Hepatocyte (in vitro differentiated cells): ENCODE measurements around the gene CDK17.

Experiments used
- EZH2phosphoT487 ChIP-seq: fragments of 200-600 bp; sonication (generic); IDR thresholded peaks from one replicate; pipeline ENCODE4 v1.6.1; 2018; ENCODE audit warnings: antibody characterized with exemption, mild to moderate bottlenecking, low read depth, moderate library complexity; ENCODE audit not compliant: unreplicated experiment, severe bottlenecking
- TF ChIP-seq, protein P1 (sequence below): fragments of 200-600 bp; sonication (generic); IDR thresholded peaks from 2 replicates; pipeline ENCODE4 v1.5.1; 2016; ENCODE audit warnings: antibody characterized with exemption, mild to moderate bottlenecking; ENCODE audit not compliant: poor library complexity

DNA sequence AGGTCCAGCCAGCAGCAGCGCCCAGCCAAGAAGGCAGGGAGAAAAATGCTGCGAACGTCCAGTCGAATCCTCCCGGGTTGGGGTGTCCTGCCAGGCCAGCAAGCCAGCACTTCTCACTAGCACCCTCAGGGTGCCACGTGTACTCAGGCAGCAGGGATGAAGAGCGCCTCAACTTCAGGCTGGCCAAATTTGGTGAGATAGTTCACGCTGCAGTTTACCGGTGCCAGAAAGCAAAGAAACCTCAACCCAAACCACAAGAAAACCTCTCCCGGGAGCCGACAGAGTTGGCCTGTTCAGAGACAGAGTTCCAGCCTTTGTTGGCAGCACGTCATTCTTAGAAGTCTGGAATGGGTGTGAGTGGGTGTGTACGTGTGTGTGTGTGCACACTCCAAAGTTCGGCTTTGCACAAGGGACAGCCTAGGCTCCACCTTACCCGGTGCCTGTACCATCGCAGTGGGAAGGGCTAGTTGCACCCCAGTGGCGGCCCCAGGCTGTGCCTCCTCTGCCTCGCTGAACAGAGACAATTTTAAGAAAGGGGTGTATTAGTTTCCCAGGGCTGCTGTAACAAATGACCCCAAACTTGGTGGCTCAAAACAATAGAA is 163.9 kb downstream of the CDK17 start:
- TF ChIP-seq, protein P1, sequence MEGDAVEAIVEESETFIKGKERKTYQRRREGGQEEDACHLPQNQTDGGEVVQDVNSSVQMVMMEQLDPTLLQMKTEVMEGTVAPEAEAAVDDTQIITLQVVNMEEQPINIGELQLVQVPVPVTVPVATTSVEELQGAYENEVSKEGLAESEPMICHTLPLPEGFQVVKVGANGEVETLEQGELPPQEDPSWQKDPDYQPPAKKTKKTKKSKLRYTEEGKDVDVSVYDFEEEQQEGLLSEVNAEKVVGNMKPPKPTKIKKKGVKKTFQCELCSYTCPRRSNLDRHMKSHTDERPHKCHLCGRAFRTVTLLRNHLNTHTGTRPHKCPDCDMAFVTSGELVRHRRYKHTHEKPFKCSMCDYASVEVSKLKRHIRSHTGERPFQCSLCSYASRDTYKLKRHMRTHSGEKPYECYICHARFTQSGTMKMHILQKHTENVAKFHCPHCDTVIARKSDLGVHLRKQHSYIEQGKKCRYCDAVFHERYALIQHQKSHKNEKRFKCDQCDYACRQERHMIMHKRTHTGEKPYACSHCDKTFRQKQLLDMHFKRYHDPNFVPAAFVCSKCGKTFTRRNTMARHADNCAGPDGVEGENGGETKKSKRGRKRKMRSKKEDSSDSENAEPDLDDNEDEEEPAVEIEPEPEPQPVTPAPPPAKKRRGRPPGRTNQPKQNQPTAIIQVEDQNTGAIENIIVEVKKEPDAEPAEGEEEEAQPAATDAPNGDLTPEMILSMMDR = no peak
- TF ChIP-seq EZH2phosphoT487 = no peak
